ENCODE data around the gene VAMP2. TPM values are rescaled to one million over a fixed set of nuclear protein-coding genes. Genes with fewer than 3 reads are reported as not detected.

The VAMP2 gene
- total RNA-seq, 2 experiments from 2014 or later = 26.7 to 27.8 TPM

- H3K27ac Mint-ChIP-seq = no peak overlapping the region
- peaks cover 42% of the 10 kb centered on the region for H3K4me1 Mint-ChIP-seq
- no peak for ATAC-seq
- ChIA-PET CTCF (interaction anchor here (0.7 to 6.9 kb wide), 5 partner anchors 17 to 66 kb away, joined by 3 to 88 read pairs (median 5); partner anchors contain the start of genes ALOXE3 and HES7), POLR2A (interaction anchor here (0.6 to 4.3 kb wide), 8 partner anchors 9 to 66 kb away, joined by 3 to 85 read pairs (median 8); partner anchors contain the start of genes BORCS6 and TMEM107)
- intact Hi-C loops (cut with DNase I, micrococcal nuclease) = loop anchor here (5.0 to 10.0 kb wide), 4 partner anchors 73 to 911 kb away; partner anchors contain the start of genes CD68 (in 1 of the 2), GABARAP (in 1 of the 2), POLR2A (in 1 of the 2) and SLC35G6 (in 1 of the 2)
- H3K9me3 Mint-ChIP-seq (ENCODE audit: low read depth) = no peaks in the 10 kb centered on the region
- peaks cover 20% of the 10 kb centered on the region for H3K36me3 Mint-ChIP-seq (ENCODE audit: low read depth)
- no peak for DNase-seq
- no peak overlapping the region for H3K4me3 Mint-ChIP-seq
- no peaks in the 10 kb centered on the region for H3K27me3 Mint-ChIP-seq
Measured at GRCh38 chr17:8155231-8155995, 7.3 kb downstream of the VAMP2 start.

- ATAC-seq = no peak
- ChIA-PET POLR2A (interaction anchor here (0.6 to 4.3 kb wide), 7 partner anchors 9 to 104 kb away, joined by 3 to 85 read pairs (median 5); partner anchors contain the start of genes BORCS6 and CTC1), CTCF (interaction anchor here (4.7 to 6.9 kb wide), 2 partner anchors 17 to 34 kb away, joined by 36 to 88 read pairs; partner anchors contain the start of genes ALOXE3 and HES7)
- Mint-ChIP-seq H3K9me3 (ENCODE audit: low read depth) (no peaks in the 10 kb centered on the region), H3K4me3 (no peak overlapping the region), H3K36me3 (ENCODE audit: low read depth) (peaks cover 17% of the 10 kb centered on the region), H3K27ac (no peak overlapping the region), H3K4me1 (peaks cover 40% of the 10 kb centered on the region), H3K27me3 (no peaks in the 10 kb centered on the region)
- intact Hi-C loops (cut with DNase I, micrococcal nuclease) = loop anchor here (5.0 to 10.0 kb wide), 6 partner anchors 72 to 910 kb away; partner anchors contain the start of genes CD68 (in 1 of the 2), CNTROB (in 1 of the 2), GABARAP (in 1 of the 2) and POLR2A (in 1 of the 2)
- DNase-seq = no peak
Measured at GRCh38 chr17:8154608-8155155, 8.1 kb downstream of the VAMP2 start.

- peaks cover 38% of the 10 kb centered on the region for H3K4me1 Mint-ChIP-seq
- ChIA-PET CTCF (interaction anchor here (0.6 to 6.9 kb wide), 6 partner anchors 15 to 91 kb away, joined by 3 to 88 read pairs (median 3); partner anchors contain the start of genes ALOXE3 and HES7), POLR2A (interaction anchor here (0.6 to 2.2 kb wide), 7 partner anchors 10 to 105 kb away, joined by 3 to 20 read pairs (median 5); partner anchors contain the start of genes BORCS6 and CTC1)
- intact Hi-C loops (cut with DNase I, micrococcal nuclease) = loop anchor here (5.0 to 10.0 kb wide), 5 partner anchors 222 to 909 kb away; partner anchors contain the start of genes CD68 (in 1 of the 2), CNTROB (in 1 of the 2), GABARAP (in 1 of the 2) and POLR2A (in 1 of the 2)
- no peaks in the 10 kb centered on the region for H3K27me3 Mint-ChIP-seq
- no peak overlapping the region for H3K27ac Mint-ChIP-seq
- DNase-seq = peak; percentile 94
- no peaks in the 10 kb centered on the region for H3K9me3 Mint-ChIP-seq (ENCODE audit: low read depth)
- no peak for ATAC-seq
- H3K36me3 Mint-ChIP-seq (ENCODE audit: low read depth) = peaks cover 16% of the 10 kb centered on the region
- no peak overlapping the region for H3K4me3 Mint-ChIP-seq
Measured at GRCh38 chr17:8153957-8154607, 8.7 kb downstream of the VAMP2 start.

- H3K9me3 Mint-ChIP-seq (ENCODE audit: low read depth) = no peaks in the 10 kb centered on the region
- POLR2A ChIA-PET = interaction anchor here (0.6 to 2.2 kb wide), 7 partner anchors 11 to 95 kb away, joined by 3 to 20 read pairs (median 5); partner anchors contain the start of genes BORCS6 and CTC1
- no peaks in the 10 kb centered on the region for H3K27me3 Mint-ChIP-seq
- DNase-seq (peak; percentile 86), ATAC-seq (peak; percentile 20)
- intact Hi-C loops (cut with DNase I, micrococcal nuclease) = loop anchor here (5.0 to 10.0 kb wide), 5 partner anchors 221 to 909 kb away; partner anchors contain the start of genes CD68 (in 1 of the 2), CNTROB (in 1 of the 2), GABARAP (in 1 of the 2) and POLR2A (in 1 of the 2)
- no peak overlapping the region for H3K4me3 Mint-ChIP-seq
- CTCF ChIA-PET = interaction anchor here (0.6 to 6.9 kb wide), 6 partner anchors 14 to 91 kb away, joined by 3 to 88 read pairs (median 3); partner anchors contain the start of genes ALOXE3 and HES7
- peaks cover 16% of the 10 kb centered on the region for H3K36me3 Mint-ChIP-seq (ENCODE audit: low read depth)
- no peak overlapping the region for H3K27ac Mint-ChIP-seq
- H3K4me1 Mint-ChIP-seq = peaks cover 34% of the 10 kb centered on the region
Measured at GRCh38 chr17:8153525-8153956, 9.2 kb downstream of the VAMP2 start.

GRCh38 chr17:8153031-8153451, 9.7 kb downstream of the VAMP2 start:
- DNase-seq (no peak), ATAC-seq (no peak)
- Mint-ChIP-seq H3K27me3 (no peaks in the 10 kb centered on the region), H3K9me3 (ENCODE audit: low read depth) (no peaks in the 10 kb centered on the region), H3K36me3 (ENCODE audit: low read depth) (peaks cover 16% of the 10 kb centered on the region), H3K4me3 (no peak overlapping the region), H3K27ac (no peak overlapping the region), H3K4me1 (peaks cover 30% of the 10 kb centered on the region)
- CTCF ChIA-PET = interaction anchor here (1.0 to 6.9 kb wide), 3 partner anchors 14 to 32 kb away, joined by 3 to 88 read pairs (median 6); partner anchors contain the start of genes ALOXE3 and HES7
- POLR2A ChIA-PET = interaction anchor here (0.6 to 2.2 kb wide), 6 partner anchors 11 to 95 kb away, joined by 3 to 20 read pairs (median 6); partner anchors contain the start of gene CTC1
- intact Hi-C loops (cut with DNase I, micrococcal nuclease) = loop anchor here (5.0 to 10.0 kb wide), 5 partner anchors 221 to 908 kb away; partner anchors contain the start of genes CD68 (in 1 of the 2), CNTROB (in 1 of the 2), GABARAP (in 1 of the 2) and POLR2A (in 1 of the 2)

GRCh38 chr17:8152112-8152775, 10.5 kb downstream of the VAMP2 start, which contains the start of gene PER1:
Gene PER1, minus strand, starts transcription at chr17:8152404. Its CDS starts 1,698 bp downstream, at chr17:8150706.
- Mint-ChIP-seq H3K27ac (peak within 1 kb of the TSS; percentile 80), H3K4me1 (peaks cover 30% of the 10 kb centered on the region), H3K9me3 (ENCODE audit: low read depth) (no peaks in the 10 kb centered on the region), H3K36me3 (ENCODE audit: low read depth) (peaks cover 20% of the 10 kb centered on the region), H3K27me3 (no peaks in the 10 kb centered on the region), H3K4me3 (no peak within 1 kb of the TSS)
- DNase-seq (peak; percentile 95), ATAC-seq (peak; percentile 36)
- POLR2A ChIA-PET = interaction anchor here (1.0 kb wide), 1 partner anchor 21 kb away, joined by 6 read pairs; no protein-coding TSS in a partner anchor
- intact Hi-C loops (cut with DNase I, micrococcal nuclease) = loop anchor here (1.0 to 10.0 kb wide), 6 partner anchors 29 to 907 kb away; partner anchors contain the start of genes CD68 (in 1 of the 2), CNTROB (in 1 of the 2), GABARAP (in 1 of the 2) and POLR2A (in 1 of the 2)
- CTCF ChIA-PET = no interaction called here

GRCh38 chr17:8151641-8152111, 11.1 kb downstream of the VAMP2 start:
- H3K27me3 Mint-ChIP-seq = no peaks in the 10 kb centered on the region
- intact Hi-C loops (cut with DNase I, micrococcal nuclease) = loop anchor here (1.0 to 10.0 kb wide), 9 partner anchors 12 to 907 kb away; partner anchors contain the start of genes CD68 (in 1 of the 2), CNTROB (in 1 of the 2), GABARAP (in 1 of the 2) and KDM6B (in 1 of the 2)
- DNase-seq (peak; percentile 64), ATAC-seq (no peak)
- H3K4me1 Mint-ChIP-seq = peaks cover 30% of the 10 kb centered on the region
- CTCF ChIA-PET = interaction anchor here (1.0 to 1.4 kb wide), 3 partner anchors 10 to 25 kb away, joined by 3 to 4 read pairs (median 4); no protein-coding TSS in a partner anchor
- no peak overlapping the region for H3K4me3 Mint-ChIP-seq
- H3K9me3 Mint-ChIP-seq (ENCODE audit: low read depth) = no peaks in the 10 kb centered on the region
- H3K36me3 Mint-ChIP-seq (ENCODE audit: low read depth) = peaks cover 24% of the 10 kb centered on the region
- peak overlapping the region; percentile 80 for H3K27ac Mint-ChIP-seq
- POLR2A ChIA-PET = interaction anchor here (0.9 to 1.7 kb wide), 5 partner anchors 11 to 27 kb away, joined by 4 to 14 read pairs (median 6); no protein-coding TSS in a partner anchor

- intact Hi-C loops (cut with DNase I, micrococcal nuclease) = loop anchor here (1.0 to 10.0 kb wide), 8 partner anchors 12 to 906 kb away; partner anchors contain the start of genes CD68 (in 1 of the 2), CNTROB (in 1 of the 2), GABARAP (in 1 of the 2) and KDM6B (in 1 of the 2)
- Mint-ChIP-seq H3K9me3 (ENCODE audit: low read depth) (no peaks in the 10 kb centered on the region), H3K4me3 (no peak overlapping the region), H3K27ac (peak overlapping the region; percentile 80), H3K27me3 (no peaks in the 10 kb centered on the region), H3K4me1 (peaks cover 30% of the 10 kb centered on the region), H3K36me3 (ENCODE audit: low read depth) (peaks cover 29% of the 10 kb centered on the region)
- ChIA-PET POLR2A (interaction anchor here (0.5 to 1.7 kb wide), 6 partner anchors 10 to 465 kb away, joined by 4 to 14 read pairs (median 5); no protein-coding TSS in a partner anchor), CTCF (interaction anchor here (0.6 to 1.4 kb wide), 4 partner anchors 10 to 24 kb away, joined by 3 to 4 read pairs (median 4); no protein-coding TSS in a partner anchor)
- ATAC-seq = peak; percentile 35
- peak; percentile 93 for DNase-seq
Measured at GRCh38 chr17:8151120-8151640, 11.6 kb downstream of the VAMP2 start.

Measured in activated CD4-positive, alpha-beta T cell treated with anti-CD3 and anti-CD28 coated beads for 36 hours (primary cell).